ENCODE results near the gene PNP.
"Not testable (repeated sequence)": the region's sequence is repeated elsewhere in the genome, so short reads cannot be mapped to it uniquely, and the experiment has no call there.

GRCh38 chr14:20452831-20453230 is 16.4 kb upstream of the PNP start:
- TF ChIP-seq YY1 (tag by site-specific recombination; IDR thresholded peaks at IDR 0.05); CTCF (tag by site-specific recombination; IDR thresholded peaks at IDR 0.05); ZSCAN30 (tag by site-specific recombination; IDR thresholded peaks at IDR 0.05); PATZ1 (tag by site-specific recombination; IDR thresholded peaks at IDR 0.05); WT1 (tag by site-specific recombination; IDR thresholded peaks at IDR 0.05); ZBTB1 (tag by site-specific recombination; IDR thresholded peaks at IDR 0.05); ZBTB8A (tag by site-specific recombination; IDR thresholded peaks at IDR 0.05); ZNF777 (tag by site-specific recombination; IDR thresholded peaks at IDR 0.05; ENCODE audit: borderline replicate concordance); PBX3 (CRISPR knock-in tag; IDR thresholded peaks at IDR 0.05); ZFP37 (tag by site-specific recombination; IDR thresholded peaks at IDR 0.05); ZNF529 (tag by site-specific recombination; IDR thresholded peaks at IDR 0.05; ENCODE audit: insufficient replicate concordance); ZSCAN4 (tag by site-specific recombination; IDR thresholded peaks at IDR 0.05); GLI4 (tag by site-specific recombination; IDR thresholded peaks at IDR 0.05): not testable (repeated sequence)

All from HEK293 (cell line).